Naive thymus-derived CD4-positive, alpha-beta T cell (primary cell): ENCODE results near the gene ZNF224. TPM values are rescaled to one million over a fixed set of nuclear protein-coding genes. Genes with fewer than 3 reads are reported as not detected.
"Not testable (repeated sequence)": the region's sequence is repeated elsewhere in the genome, so short reads cannot be mapped to it uniquely, and the experiment has no call there.

ENCODE experiments used
- ATAC-seq: fragments of 150-1000 bp; cut with Tn5 transposase; 2 replicates; pipeline ENCODE4 v1.10.0; 2021; ENCODE audit warnings: mild to moderate bottlenecking, moderate library complexity
- CTCF ChIA-PET: fragments of 350-600 bp; sonication (Branson Sonifier 250); formaldehyde crosslinking; loops from one replicate; lab custom pipeline; 2021; ENCODE audit warnings: antibody characterized with exemption; lab: Charles Lee
- POLR2A ChIA-PET: fragments of 350-600 bp; sonication (Branson Sonifier 250); formaldehyde crosslinking; loops from one replicate; lab custom pipeline; 2021; ENCODE audit warnings: antibody characterized with exemption, inconsistent platforms; lab: Charles Lee
- DNase-seq, 9 donors: peaks; one replicate each; pipeline versions ENCODE4 v3.0.0 to v3.0.0-alpha.2; 2020 to 2022; ENCODE audit warnings: mixed read lengths in 1 of 9
- H3K27ac ChIP-seq: one replicate; pipeline ENCODE4 v1.7.0; 2013; ENCODE audit warnings: mild to moderate bottlenecking, low read depth, low read length, moderate library complexity
- H3K27me3 ChIP-seq, 2 donors: one replicate each; pipeline ENCODE4 v1.7.0; 2013; ENCODE audit warnings: low read length in 2 of 2, mild to moderate bottlenecking in 2 of 2, moderate library complexity in 2 of 2; ENCODE audit not compliant: control insufficient read depth in 2 of 2, insufficient read depth in 2 of 2
- H3K36me3 ChIP-seq, 3 experiments: 1 replicate in 2 of 3; 2 replicates in 1 of 3; pipeline ENCODE4 v1.7.0; 2013; ENCODE audit warnings: low read length in 3 of 3, mild to moderate bottlenecking in 3 of 3, moderate library complexity in 1 of 3; ENCODE audit not compliant: insufficient read depth in 3 of 3, control insufficient read depth in 2 of 3
- H3K4me1 ChIP-seq, 2 donors: one replicate each; pipeline ENCODE4 v1.7.0; 2013; ENCODE audit warnings: low read length in 2 of 2, mild to moderate bottlenecking in 2 of 2, moderate library complexity in 1 of 2; ENCODE audit not compliant: control insufficient read depth in 2 of 2, insufficient read depth in 2 of 2
- H3K4me3 ChIP-seq: 2 replicates; pipeline ENCODE4 v1.7.0; 2013; ENCODE audit warnings: mild to moderate bottlenecking, low read length
- H3K9me3 ChIP-seq, 3 experiments: 1 replicate in 2 of 3; 2 replicates in 1 of 3; pipeline ENCODE4 v1.7.0; 2013; ENCODE audit warnings: low read length in 3 of 3; ENCODE audit not compliant: control insufficient read depth in 2 of 3
- H3K27ac Mint-ChIP-seq, 9 donors: one replicate each; pipeline ENCODE4 v1.8.0; 2020 to 2022; ENCODE audit warnings: mixed read lengths in 9 of 9, mild to moderate bottlenecking in 8 of 9, moderate library complexity in 5 of 9, inconsistent platforms in 2 of 9
- H3K27me3 Mint-ChIP-seq, 5 donors: one replicate each; pipeline ENCODE4 v1.8.0; 2021 to 2022; ENCODE audit warnings: mixed read lengths in 5 of 5, mild to moderate bottlenecking in 1 of 5
- H3K36me3 Mint-ChIP-seq, 5 donors: one replicate each; pipeline ENCODE4 v1.8.0; 2020 to 2022; ENCODE audit warnings: mixed read lengths in 5 of 5, mild to moderate bottlenecking in 3 of 5, inconsistent platforms in 1 of 5
- H3K4me1 Mint-ChIP-seq, 7 donors: one replicate each; pipeline ENCODE4 v1.8.0; 2020 to 2022; ENCODE audit warnings: mixed read lengths in 7 of 7, mild to moderate bottlenecking in 3 of 7, inconsistent platforms in 1 of 7
- H3K4me3 Mint-ChIP-seq, 10 donors: one replicate each; pipeline ENCODE4 v1.8.0; 2020 to 2022; ENCODE audit warnings: mild to moderate bottlenecking in 10 of 10, mixed read lengths in 10 of 10, moderate library complexity in 6 of 10, inconsistent platforms in 2 of 10
- H3K9me3 Mint-ChIP-seq, 11 donors: one replicate each; pipeline ENCODE4 v1.8.0; 2020 to 2022; ENCODE audit warnings: mixed read lengths in 11 of 11, mild to moderate bottlenecking in 4 of 11, inconsistent platforms in 1 of 11, moderate library complexity in 1 of 11
- intact Hi-C, 2 donors: fragments of 100-400 bp; cut with micrococcal nuclease; formaldehyde crosslinking; loops; one replicate each; pipeline ENCODE4 v1.15.1; 2023
- polyA plus RNA-seq, 2 donors: library from polyadenylated mRNA; unstranded; fragments of 300-500 nt; fragmentation: Illumina TruSeq; gene quantifications; one replicate each; pipeline ENCODE4 v1.2.3, GENCODE V29; 2021
- total RNA-seq, 6 experiments: library from RNA in 5 of 6; stranded (reverse) in 5 of 6; gene quantifications; 1 replicate in 5 of 6; 2 replicates in 1 of 6; pipeline ENCODE4 v1.2.3 and lab custom pipeline; 2021 to 2026

The ZNF224 gene
- total and polyA plus RNA-seq, 7 experiments from 2014 or later: 11.1 to 82.0 (median 38.3) TPM

- Histone ChIP-seq H3K27me3 (no peaks in the 10 kb centered on the region), H3K4me3 (peak overlapping the region; percentile 89), H3K9me3 (peaks cover 0 to 25% (median 5%) of the 10 kb centered on the region in 3 experiments), H3K36me3 (peaks cover 2 to 32% (median 4%) of the 10 kb centered on the region in 3 experiments), H3K4me1 (peaks cover 3 to 8% of the 10 kb centered on the region in 2 donors), H3K27ac (peak overlapping the region; percentile 68)
- peaks cover 4 to 40% (median 23%) of the 10 kb centered on the region in 11 donors for H3K9me3 Mint-ChIP-seq
- H3K4me3 Mint-ChIP-seq: peak overlapping the region; percentile 95 to 100 (median 99)
- CTCF ChIA-PET: interaction anchor here (0.5 kb wide), 1 partner anchor 336 kb away, joined by 5 read pairs; no protein-coding TSS in a partner anchor
- peaks cover 16 to 38% (median 31%) of the 10 kb centered on the region in 7 donors for H3K4me1 Mint-ChIP-seq
- H3K36me3 Mint-ChIP-seq: peaks cover 12 to 45% (median 39%) of the 10 kb centered on the region in 5 donors
- DNase-seq (peak in 1 of 9 donors; percentile 1), ATAC-seq (no peak)
- H3K27ac Mint-ChIP-seq: peak overlapping the region; percentile 22 to 97 (median 86)
- intact Hi-C loops: loop anchor here (1.0 to 2.0 kb wide), 15 partner anchors 20 to 386 kb away; partner anchors contain the start of genes ZNF224 (in 2 of the 2), ZNF227 (in 2 of the 2), ZNF230 (in 2 of the 2) and ZNF234 (in 2 of the 2)
- POLR2A ChIA-PET: interaction anchor here (0.8 to 1.4 kb wide), 4 partner anchors 27 to 188 kb away, joined by 3 to 4 read pairs (median 4); partner anchors contain the start of gene ZNF227
- no peaks in the 10 kb centered on the region for H3K27me3 Mint-ChIP-seq
These were observed 19.7 kb downstream of the ZNF224 start for GRCh38 chr19:44113784-44114390.

- H3K27ac ChIP-seq, H3K27ac Mint-ChIP-seq, H3K27me3 Mint-ChIP-seq, ATAC-seq, H3K4me1 ChIP-seq, H3K27me3 ChIP-seq, CTCF ChIA-PET, POLR2A ChIA-PET, DNase-seq, intact Hi-C loops, H3K4me3 Mint-ChIP-seq, H3K9me3 ChIP-seq, H3K4me3 ChIP-seq: not testable (repeated sequence)
- H3K4me1 Mint-ChIP-seq: peaks cover 0 to 10% (median 5%) of the 10 kb centered on the region in 7 donors
- H3K36me3 ChIP-seq: peaks cover 7 to 75% (median 22%) of the 10 kb centered on the region in 3 experiments
- peaks cover 9 to 68% (median 56%) of the 10 kb centered on the region in 11 donors for H3K9me3 Mint-ChIP-seq
- peaks cover 19 to 95% (median 85%) of the 10 kb centered on the region in 5 donors for H3K36me3 Mint-ChIP-seq
These were observed 27.0 kb downstream of the ZNF224 start for GRCh38 chr19:44121162-44121561.

DNA sequence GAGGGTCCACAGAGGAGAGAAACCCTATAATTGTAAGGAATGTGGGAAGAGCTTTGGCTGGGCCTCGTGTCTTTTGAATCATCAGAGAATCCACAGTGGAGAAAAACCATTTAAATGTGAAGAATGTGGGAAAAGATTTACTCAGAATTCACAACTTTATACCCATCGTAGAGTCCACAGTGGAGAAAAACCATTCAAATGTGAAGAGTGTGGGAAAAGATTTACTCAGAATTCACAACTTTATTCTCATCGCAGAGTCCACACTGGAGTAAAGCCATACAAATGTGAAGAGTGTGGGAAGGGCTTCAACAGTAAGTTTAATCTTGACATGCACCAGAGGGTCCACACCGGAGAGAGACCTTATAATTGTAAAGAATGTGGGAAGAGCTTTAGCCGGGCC is 37.8 kb downstream of the ZNF224 start:
- ChIA-PET CTCF (no interaction called here), POLR2A (no interaction called here)
- no peaks in the 10 kb centered on the region for H3K27me3 Mint-ChIP-seq
- no peak overlapping the region for H3K27ac Mint-ChIP-seq
- peaks cover 2 to 46% (median 19%) of the 10 kb centered on the region in 3 experiments for H3K36me3 ChIP-seq
- H3K9me3 ChIP-seq: peaks cover 0 to 44% (median 15%) of the 10 kb centered on the region in 3 experiments
- no peak for DNase-seq
- H3K4me1 ChIP-seq: no peaks in the 10 kb centered on the region
- H3K4me3 Mint-ChIP-seq: no peak overlapping the region
- H3K27ac ChIP-seq: no peak overlapping the region
- no peaks in the 10 kb centered on the region for H3K4me1 Mint-ChIP-seq
- peaks cover 11 to 43% (median 19%) of the 10 kb centered on the region in 5 donors for H3K36me3 Mint-ChIP-seq
- H3K9me3 Mint-ChIP-seq: peaks cover 0 to 60% (median 31%) of the 10 kb centered on the region in 11 donors
- H3K4me3 ChIP-seq: no peak overlapping the region
- no peaks in the 10 kb centered on the region for H3K27me3 ChIP-seq
- intact Hi-C loops: no loop called here
- no peak for ATAC-seq

- CTCF ChIA-PET: no interaction called here
These were observed 47.3 kb downstream of the ZNF224 start, which contains the start of gene ZNF234 for GRCh38 chr19:44141191-44142058. Gene ZNF234 (plus strand): TSS chr19:44141554. CDS start chr19:44144633, 3,079 bp downstream.

DNA sequence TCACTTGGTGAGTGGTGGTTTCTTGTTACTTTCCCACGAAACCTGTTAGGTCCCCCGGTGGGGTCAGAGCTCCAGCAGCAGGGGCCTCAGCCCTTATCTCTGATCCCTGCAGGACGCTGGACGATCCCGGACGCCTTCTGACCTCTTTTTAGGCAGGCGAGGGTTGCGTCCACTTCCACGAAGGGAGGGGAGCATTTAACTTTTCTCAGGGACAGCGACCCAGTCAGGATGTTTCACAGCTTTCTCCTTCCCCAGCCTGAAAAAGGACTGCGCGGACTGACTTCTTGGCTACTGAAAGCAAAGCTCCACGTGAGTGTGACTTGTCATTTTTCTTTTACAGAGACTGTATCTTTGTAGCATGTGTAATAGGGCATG is 47.9 kb downstream of the ZNF224 start:
- Histone ChIP-seq H3K4me1 (peaks cover 0 to 12% of the 10 kb centered on the region in 2 donors), H3K36me3 (peaks cover 0 to 29% (median 0%) of the 10 kb centered on the region in 3 experiments), H3K27me3 (no peaks in the 10 kb centered on the region), H3K27ac (peak overlapping the region; percentile 77), H3K4me3 (peak overlapping the region; percentile 80), H3K9me3 (no peaks in the 10 kb centered on the region)
- Mint-ChIP-seq H3K36me3 (peaks cover 12 to 37% (median 28%) of the 10 kb centered on the region in 5 donors), H3K4me1 (peaks cover 14 to 30% (median 25%) of the 10 kb centered on the region in 7 donors), H3K4me3 (peak overlapping the region; percentile 90 to 97 (median 96)), H3K27ac (peak overlapping the region; percentile 64 to 94 (median 88)), H3K27me3 (no peaks in the 10 kb centered on the region), H3K9me3 (peaks cover 0 to 38% (median 11%) of the 10 kb centered on the region in 11 donors)
- CTCF ChIA-PET: no interaction called here
- ATAC-seq (no peak), DNase-seq (no peak)
- intact Hi-C loops: no loop called here
- POLR2A ChIA-PET: interaction anchor here (0.6 to 2.2 kb wide), 5 partner anchors 23 to 91 kb away, joined by 3 to 9 read pairs (median 3); partner anchors contain the start of gene ZNF226

More at GRCh38 chr19:44141191-44142058, 47.3 kb downstream of the ZNF224 start, which contains the start of gene ZNF234:
- ATAC-seq: peak; percentile 92
- Mint-ChIP-seq H3K27ac (peak within 1 kb of the TSS; percentile 64 to 94 (median 88)), H3K4me3 (peak within 1 kb of the TSS; percentile 90 to 97 (median 96)), H3K27me3 (no peaks in the 10 kb centered on the region), H3K9me3 (peaks cover 0 to 37% (median 13%) of the 10 kb centered on the region in 11 donors), H3K36me3 (peaks cover 12 to 37% (median 30%) of the 10 kb centered on the region in 5 donors), H3K4me1 (peaks cover 14 to 30% (median 25%) of the 10 kb centered on the region in 7 donors)
- no peaks in the 10 kb centered on the region for H3K9me3 ChIP-seq
- intact Hi-C loops: loop anchor here (1.0 to 2.0 kb wide), 10 partner anchors 23 to 139 kb away; partner anchors contain the start of genes ZNF225 (in 2 of the 2), ZNF284 (in 2 of the 2), ZNF222 (in 1 of the 2) and ZNF224 (in 1 of the 2)
- peak within 1 kb of the TSS; percentile 77 for H3K27ac ChIP-seq
- H3K4me3 ChIP-seq: peak within 1 kb of the TSS; percentile 80
- H3K36me3 ChIP-seq: peaks cover 0 to 29% (median 0%) of the 10 kb centered on the region in 3 experiments
- H3K4me1 ChIP-seq: peaks cover 0 to 12% of the 10 kb centered on the region in 2 donors
- POLR2A ChIA-PET: interaction anchor here (0.7 to 2.2 kb wide), 6 partner anchors 23 to 90 kb away, joined by 3 to 9 read pairs (median 4); partner anchors contain the start of genes ZNF225 and ZNF226
- no peaks in the 10 kb centered on the region for H3K27me3 ChIP-seq
- DNase-seq: peak; percentile 29 to 69 (median 56)
